ENCODE data around the gene SRSF4. TPM values are rescaled to one million over a fixed set of nuclear protein-coding genes. Genes with fewer than 3 reads are reported as not detected.

Gene SRSF4
- total and polyA plus RNA-seq, 9 of the 15 experiments (the other 6 are each of a cell fraction or from before 2014, with no cell fraction given) = 15.9 to 132 (median 82.0) TPM

- no peaks in the 10 kb centered on the region for H4K20me1 ChIP-seq (replicated peaks; ENCODE audit: control insufficient read depth, insufficient read depth, low read length)
- no TSS peak for BruUV-seq (replicated peaks)
- no peak overlapping the region for H3K4me3 ChIP-seq
- H3K79me2 ChIP-seq (ENCODE audit: control insufficient read depth, insufficient read depth, low read length) = no peaks in the 10 kb centered on the region
- intact Hi-C loops (cut with micrococcal nuclease) = no loop called here
- TF ChIP-seq ZKSCAN8 (CRISPR knock-in tag; IDR thresholded peaks at IDR 0.05) (no peak), DACH1 (IDR thresholded peaks at IDR 0.05; ENCODE audit: partially characterized antibody) (peak; percentile 53)
- H2AFZ ChIP-seq (ENCODE audit: low read depth, low read length) = no peak overlapping the region
- H3K9ac ChIP-seq (ENCODE audit: insufficient read depth in 1 of 2, low read depth in 2 of 2, low read length in 2 of 2) = no peak overlapping the region
- ATAC-seq = no peak
- no peak for DNase-seq (ENCODE audit: extremely low read depth in 1 of 4, low spot score in 3 of 4)
- CTCF ChIA-PET (ENCODE audit: low intra/inter-chr PET ratio) = no interaction called here
- no peaks in the 10 kb centered on the region; the same call in 1 of the 2 replicates for H3K9me3 ChIP-seq (replicated peaks; ENCODE audit: control insufficient read depth, insufficient read depth, low read depth, low read length)
- no peaks in the 10 kb centered on the region for H3K27me3 ChIP-seq (ENCODE audit: control insufficient read depth in 2 of 2, insufficient read depth in 2 of 2, low read length in 2 of 2)
- no peaks in the 10 kb centered on the region for H3K9me1 ChIP-seq (ENCODE audit: control insufficient read depth, insufficient read depth, low read length)
- peaks cover 84% of the 10 kb centered on the region for H3K36me3 ChIP-seq (ENCODE audit: control insufficient read depth, insufficient read depth, low read length)
- no peak overlapping the region for H3K27ac ChIP-seq (ENCODE audit: extremely low read depth, low read depth, low read length)
- no peak overlapping the region for H3K4me2 ChIP-seq (ENCODE audit: insufficient read depth, low read length)
- FAIRE-seq = no peak
- POLR2A ChIA-PET = interaction anchor here (0.9 to 3.1 kb wide), 3 partner anchors 10 to 26 kb away, joined by 3 to 16 read pairs (median 6); no protein-coding TSS in a partner anchor
- H3K4me1 ChIP-seq (replicated peaks in 1 of 2; ENCODE audit: control insufficient read depth in 2 of 2, insufficient read depth in 2 of 2, low read length in 2 of 2) = no peaks in the 10 kb centered on the region
- in situ Hi-C loops (cut with MboI) = no loop called here
- WGBS (ENCODE audit: insufficient coverage, low coverage, missing lambda C conversion rate) = 80% methylated on average over 1 of the region's 1 CpG
Measured at GRCh38 chr1:29114654-29115053, 67.0 kb downstream of the SRSF4 start.

GRCh38 chr1:29113413-29114117, 68.1 kb downstream of the SRSF4 start:
- no peaks in the 10 kb centered on the region for H3K27me3 ChIP-seq (ENCODE audit: control insufficient read depth in 2 of 2, insufficient read depth in 2 of 2, low read length in 2 of 2)
- WGBS (ENCODE audit: insufficient coverage, low coverage, missing lambda C conversion rate) = 68% methylated on average over 6 of the region's 6 CpGs
- no peak overlapping the region for H3K27ac ChIP-seq (ENCODE audit: extremely low read depth, low read depth, low read length)
- no peaks in the 10 kb centered on the region for H3K4me1 ChIP-seq (replicated peaks in 1 of 2; ENCODE audit: control insufficient read depth in 2 of 2, insufficient read depth in 2 of 2, low read length in 2 of 2)
- H3K79me2 ChIP-seq (ENCODE audit: control insufficient read depth, insufficient read depth, low read length) = no peaks in the 10 kb centered on the region
- in situ Hi-C loops (cut with MboI) (no loop called here), intact Hi-C loops (cut with micrococcal nuclease) (no loop called here)
- no peak overlapping the region for H3K4me2 ChIP-seq (ENCODE audit: insufficient read depth, low read length)
- H3K9me3 ChIP-seq (replicated peaks; ENCODE audit: control insufficient read depth, insufficient read depth, low read depth, low read length) = no peaks in the 10 kb centered on the region; the same call in 1 of the 2 replicates
- BruUV-seq (replicated peaks) = no TSS peak
- H3K4me3 ChIP-seq = no peak overlapping the region
- no peak for FAIRE-seq
- no peak overlapping the region for H3K9ac ChIP-seq (ENCODE audit: insufficient read depth in 1 of 2, low read depth in 2 of 2, low read length in 2 of 2)
- ChIA-PET CTCF (ENCODE audit: low intra/inter-chr PET ratio) (no interaction called here), POLR2A (interaction anchor here (0.5 to 3.1 kb wide), 11 partner anchors 8 to 1775 kb away, joined by 3 to 16 read pairs (median 3); partner anchors contain the start of gene TMEM200B)
- ATAC-seq = no peak
- no peaks in the 10 kb centered on the region for H4K20me1 ChIP-seq (replicated peaks; ENCODE audit: control insufficient read depth, insufficient read depth, low read length)
- H3K9me1 ChIP-seq (ENCODE audit: control insufficient read depth, insufficient read depth, low read length) = no peaks in the 10 kb centered on the region
- peaks cover 83% of the 10 kb centered on the region for H3K36me3 ChIP-seq (ENCODE audit: control insufficient read depth, insufficient read depth, low read length)
- no peak overlapping the region for H2AFZ ChIP-seq (ENCODE audit: low read depth, low read length)
- no peak for DNase-seq (ENCODE audit: extremely low read depth in 1 of 4, low spot score in 3 of 4)
- TF ChIP-seq RREB1 (CRISPR knock-in tag; IDR thresholded peaks at IDR 0.05) (no peak), TCF7 (IDR thresholded peaks at IDR 0.05; ENCODE audit: borderline replicate concordance) (no peak), ZMIZ1 (IDR thresholded peaks at IDR 0.05; ENCODE audit: low read depth in 2 of 2, low read length in 2 of 2) (no peak)

All from K562 (cell line).